GM12892 (cell line): Measurements from ENCODE around the gene HPCA.

ENCODE experiments used
- POLR2A ChIP-seq: IDR thresholded peaks from 2 replicates; pipeline ENCODE4 v1.6.1; 2011; ENCODE audit warnings: low read depth, low read length, control low read depth
- POLR2AphosphoS5 ChIP-seq: IDR thresholded peaks from 2 replicates; pipeline ENCODE4 v1.6.1; 2011; ENCODE audit warnings: low read depth, low read length, control low read depth
- TAF1 ChIP-seq: IDR thresholded peaks from 2 replicates; pipeline ENCODE4 v1.6.1; 2011; ENCODE audit warnings: low read depth, mild to moderate bottlenecking, control low read depth, low read length, borderline replicate concordance

GRCh38 chr1:32886004-32886827 is at the start of gene HPCA:
- TF ChIP-seq TAF1 (no peak), POLR2A (no peak), POLR2AphosphoS5 (no peak)
